GM23248 (cell line): ENCODE measurements around the gene MYLK.

ENCODE experiments used
- EZH2 ChIP-seq: fragments of 200-600 bp; sonication (generic); IDR thresholded peaks from 2 replicates; pipeline ENCODE4 v1.6.1; 2018; ENCODE audit warnings: antibody characterized with exemption, mild to moderate bottlenecking; ENCODE audit not compliant: insufficient read depth, poor library complexity, severe bottlenecking
- EZH2phosphoT487 ChIP-seq: fragments of 200-600 bp; sonication (generic); IDR thresholded peaks from 2 replicates; pipeline ENCODE4 v1.6.1; 2018; ENCODE audit warnings: antibody characterized with exemption, moderate library complexity, mild to moderate bottlenecking, low read depth; ENCODE audit not compliant: insufficient read depth

DNA sequence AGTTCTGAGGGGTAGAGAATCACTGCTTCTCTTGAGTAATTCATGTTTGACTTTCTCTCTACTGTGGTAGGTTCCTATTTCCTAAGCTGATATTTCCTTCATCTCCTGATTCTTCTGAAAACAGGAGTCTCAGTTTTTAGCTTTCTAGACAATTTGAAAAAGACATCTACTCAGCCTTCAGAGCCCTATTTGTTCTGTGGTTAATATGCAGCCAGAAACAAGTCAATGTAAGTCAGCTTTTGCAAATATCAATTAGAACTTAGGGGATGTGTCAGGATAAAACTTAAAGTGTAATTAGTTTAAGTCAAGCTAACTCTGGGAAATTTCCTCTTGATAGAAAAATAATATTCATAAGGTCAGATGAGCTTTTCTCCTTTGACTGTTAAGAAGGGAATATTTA, 277.6 kb downstream of the MYLK start:
- TF ChIP-seq EZH2 = no peak
- TF ChIP-seq EZH2phosphoT487 = no peak
